ENCODE results near the gene PHETA1. TPM values are rescaled to one million over a fixed set of nuclear protein-coding genes. Genes with fewer than 3 reads are reported as not detected.

The PHETA1 gene
- total RNA-seq, 1 experiment from 2014 or later, result 16.3 TPM

DNA sequence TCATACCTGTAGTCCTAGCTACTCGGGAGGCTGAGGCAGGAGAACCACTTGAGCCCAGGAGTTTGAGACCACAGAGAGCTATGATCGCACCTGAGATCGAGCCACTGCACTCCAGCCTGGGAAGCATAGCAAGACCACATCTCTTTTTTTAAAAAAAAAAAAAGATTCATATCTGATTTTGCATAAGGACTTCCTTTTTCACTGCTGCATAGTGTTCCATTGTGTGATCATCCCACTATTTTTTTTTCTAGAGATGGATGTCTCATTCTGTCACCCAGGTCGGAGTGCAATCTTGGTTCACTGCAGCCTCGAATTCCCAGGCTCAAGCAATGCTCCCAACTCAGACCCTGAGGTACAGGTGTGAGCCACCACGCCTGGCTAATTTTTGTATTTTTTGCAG lies 50.4 kb downstream of the PHETA1 start:
- TF ChIP-seq POLR2AphosphoS5 (IDR thresholded peaks at IDR 0.05; ENCODE audit: low read depth, low read length) (no peak), TCF7L2 (IDR thresholded peaks at IDR 0.05; ENCODE audit: low read depth, low read length) (no peak)
- TF ChIP-seq, protein P1, sequence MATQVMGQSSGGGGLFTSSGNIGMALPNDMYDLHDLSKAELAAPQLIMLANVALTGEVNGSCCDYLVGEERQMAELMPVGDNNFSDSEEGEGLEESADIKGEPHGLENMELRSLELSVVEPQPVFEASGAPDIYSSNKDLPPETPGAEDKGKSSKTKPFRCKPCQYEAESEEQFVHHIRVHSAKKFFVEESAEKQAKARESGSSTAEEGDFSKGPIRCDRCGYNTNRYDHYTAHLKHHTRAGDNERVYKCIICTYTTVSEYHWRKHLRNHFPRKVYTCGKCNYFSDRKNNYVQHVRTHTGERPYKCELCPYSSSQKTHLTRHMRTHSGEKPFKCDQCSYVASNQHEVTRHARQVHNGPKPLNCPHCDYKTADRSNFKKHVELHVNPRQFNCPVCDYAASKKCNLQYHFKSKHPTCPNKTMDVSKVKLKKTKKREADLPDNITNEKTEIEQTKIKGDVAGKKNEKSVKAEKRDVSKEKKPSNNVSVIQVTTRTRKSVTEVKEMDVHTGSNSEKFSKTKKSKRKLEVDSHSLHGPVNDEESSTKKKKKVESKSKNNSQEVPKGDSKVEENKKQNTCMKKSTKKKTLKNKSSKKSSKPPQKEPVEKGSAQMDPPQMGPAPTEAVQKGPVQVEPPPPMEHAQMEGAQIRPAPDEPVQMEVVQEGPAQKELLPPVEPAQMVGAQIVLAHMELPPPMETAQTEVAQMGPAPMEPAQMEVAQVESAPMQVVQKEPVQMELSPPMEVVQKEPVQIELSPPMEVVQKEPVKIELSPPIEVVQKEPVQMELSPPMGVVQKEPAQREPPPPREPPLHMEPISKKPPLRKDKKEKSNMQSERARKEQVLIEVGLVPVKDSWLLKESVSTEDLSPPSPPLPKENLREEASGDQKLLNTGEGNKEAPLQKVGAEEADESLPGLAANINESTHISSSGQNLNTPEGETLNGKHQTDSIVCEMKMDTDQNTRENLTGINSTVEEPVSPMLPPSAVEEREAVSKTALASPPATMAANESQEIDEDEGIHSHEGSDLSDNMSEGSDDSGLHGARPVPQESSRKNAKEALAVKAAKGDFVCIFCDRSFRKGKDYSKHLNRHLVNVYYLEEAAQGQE (IDR thresholded peaks at IDR 0.05; ENCODE audit: insufficient read depth in 1 of 2, low read depth in 2 of 2, low read length in 1 of 2), result no peak
- intact Hi-C loops (cut with micrococcal nuclease; ENCODE audit: unreplicated experiment) (no loop called here), in situ Hi-C loops (cut with HindIII; ENCODE audit: low pct_unique_long_range_greater_than_20kb, low sequenced_read_pairs) (no loop called here)
- BruUV-seq (replicated peaks), result no TSS peak
- no peaks in the 10 kb centered on the region for H3K9me3 ChIP-seq (ENCODE audit: control insufficient read depth, insufficient read depth, low read depth, low read length)
- ATAC-seq (no peak), DNase-seq (ENCODE audit: low read depth, low spot score) (no peak)
- H3K4me3 ChIP-seq (ENCODE audit: low read depth in 2 of 2, low read length in 2 of 2), result no peak overlapping the region
- H3K27me3 ChIP-seq (ENCODE audit: control insufficient read depth, insufficient read depth, low read length), result no peaks in the 10 kb centered on the region
- CTCF ChIA-PET, result interaction anchor here (0.7 kb wide), 1 partner anchor 106 kb away, joined by 8 read pairs; no protein-coding TSS in a partner anchor
- POLR2A ChIA-PET, result no interaction called here
- no peak overlapping the region for H3K27ac ChIP-seq (ENCODE audit: low read length)
- peaks cover 2% of the 10 kb centered on the region; the same call in 1 of the 2 replicates for H3K4me1 ChIP-seq (ENCODE audit: control insufficient read depth, insufficient read depth, low read length)
- no peaks in the 10 kb centered on the region for H3K36me3 ChIP-seq (ENCODE audit: control insufficient read depth, insufficient read depth, low read length)

DNA sequence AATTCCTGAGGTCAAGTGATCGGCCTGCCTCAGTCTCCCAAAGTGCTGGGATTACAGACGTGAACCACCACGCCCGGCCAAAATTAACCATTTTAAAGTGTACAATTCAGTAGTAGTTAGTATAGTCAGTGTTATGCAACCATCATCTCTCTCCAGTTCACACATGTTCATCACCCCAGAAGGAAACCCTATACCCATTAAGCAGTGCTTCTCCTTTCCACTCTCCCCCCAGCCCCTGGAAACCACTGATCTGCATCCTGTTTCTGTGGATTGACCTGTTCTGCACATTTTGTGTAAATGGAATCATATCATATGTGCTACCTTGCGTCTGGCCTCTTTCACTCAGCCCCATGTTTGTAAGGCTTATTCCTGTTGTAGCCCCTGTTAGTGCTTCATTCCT lies 52.2 kb downstream of the PHETA1 start:
- peaks cover 2% of the 10 kb centered on the region; the same call in 1 of the 2 replicates for H3K4me1 ChIP-seq (ENCODE audit: control insufficient read depth, insufficient read depth, low read length)
- H3K27ac ChIP-seq (ENCODE audit: low read length), result no peak overlapping the region
- DNase-seq (ENCODE audit: low read depth, low spot score) (no peak), ATAC-seq (no peak)
- H3K4me3 ChIP-seq (ENCODE audit: low read depth in 2 of 2, low read length in 2 of 2), result no peak overlapping the region
- H3K9me3 ChIP-seq (ENCODE audit: control insufficient read depth, insufficient read depth, low read depth, low read length), result no peaks in the 10 kb centered on the region
- ChIA-PET POLR2A (no interaction called here), CTCF (no interaction called here)
- BruUV-seq (replicated peaks), result no TSS peak
- TF ChIP-seq, protein P2, sequence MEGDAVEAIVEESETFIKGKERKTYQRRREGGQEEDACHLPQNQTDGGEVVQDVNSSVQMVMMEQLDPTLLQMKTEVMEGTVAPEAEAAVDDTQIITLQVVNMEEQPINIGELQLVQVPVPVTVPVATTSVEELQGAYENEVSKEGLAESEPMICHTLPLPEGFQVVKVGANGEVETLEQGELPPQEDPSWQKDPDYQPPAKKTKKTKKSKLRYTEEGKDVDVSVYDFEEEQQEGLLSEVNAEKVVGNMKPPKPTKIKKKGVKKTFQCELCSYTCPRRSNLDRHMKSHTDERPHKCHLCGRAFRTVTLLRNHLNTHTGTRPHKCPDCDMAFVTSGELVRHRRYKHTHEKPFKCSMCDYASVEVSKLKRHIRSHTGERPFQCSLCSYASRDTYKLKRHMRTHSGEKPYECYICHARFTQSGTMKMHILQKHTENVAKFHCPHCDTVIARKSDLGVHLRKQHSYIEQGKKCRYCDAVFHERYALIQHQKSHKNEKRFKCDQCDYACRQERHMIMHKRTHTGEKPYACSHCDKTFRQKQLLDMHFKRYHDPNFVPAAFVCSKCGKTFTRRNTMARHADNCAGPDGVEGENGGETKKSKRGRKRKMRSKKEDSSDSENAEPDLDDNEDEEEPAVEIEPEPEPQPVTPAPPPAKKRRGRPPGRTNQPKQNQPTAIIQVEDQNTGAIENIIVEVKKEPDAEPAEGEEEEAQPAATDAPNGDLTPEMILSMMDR (IDR thresholded peaks at IDR 0.05), result no peak
- TF ChIP-seq POLR2AphosphoS5 (IDR thresholded peaks at IDR 0.05; ENCODE audit: low read depth, low read length), result no peak
- TF ChIP-seq TCF7L2 (IDR thresholded peaks at IDR 0.05; ENCODE audit: low read depth, low read length), result no peak
- TF ChIP-seq, protein P1 (IDR thresholded peaks at IDR 0.05; ENCODE audit: insufficient read depth in 1 of 2, low read depth in 2 of 2, low read length in 1 of 2), result no peak
- TF ChIP-seq SIN3A (IDR thresholded peaks at IDR 0.05; ENCODE audit: borderline replicate concordance, insufficient read depth, low read depth, low read length), result no peak
- in situ Hi-C loops (cut with HindIII; ENCODE audit: low pct_unique_long_range_greater_than_20kb, low sequenced_read_pairs), result no loop called here
- no peaks in the 10 kb centered on the region for H3K27me3 ChIP-seq (ENCODE audit: control insufficient read depth, insufficient read depth, low read length)
- intact Hi-C loops (cut with micrococcal nuclease; ENCODE audit: unreplicated experiment), result no loop called here
- no peaks in the 10 kb centered on the region for H3K36me3 ChIP-seq (ENCODE audit: control insufficient read depth, insufficient read depth, low read length)

Data from Panc1 (cell line).